ENCODE results near the gene PSMA8.

GRCh38 chr18:26175481-26175880 lies 41.8 kb downstream of the PSMA8 start:
- no peak for TF ChIP-seq CTCF (IDR thresholded peaks at IDR 0.05; ENCODE audit: poor library complexity)
- no peak for TF ChIP-seq EZH2 (IDR thresholded peaks at IDR 0.05; ENCODE audit: borderline replicate concordance)
- no peak for TF ChIP-seq EZH2phosphoT487 (IDR thresholded peaks at IDR 0.05; ENCODE audit: low read depth, severe bottlenecking, unreplicated experiment)

Measured in hepatocyte (in vitro differentiated cells).